Middle frontal gyrus (tissue), 1 donor: Measurements from ENCODE around the gene KCNH2.
"Not testable (repeated sequence)": the region's sequence is repeated elsewhere in the genome, so short reads cannot be mapped to it uniquely, and the experiment has no call there.

ENCODE experiments used
- DNase-seq: peaks from one replicate; pipeline ENCODE4 v3.0.0-alpha.2; 2015; ENCODE audit warnings: low spot score; ENCODE audit errors: extremely low spot score

KCNH2 gene

DNA sequence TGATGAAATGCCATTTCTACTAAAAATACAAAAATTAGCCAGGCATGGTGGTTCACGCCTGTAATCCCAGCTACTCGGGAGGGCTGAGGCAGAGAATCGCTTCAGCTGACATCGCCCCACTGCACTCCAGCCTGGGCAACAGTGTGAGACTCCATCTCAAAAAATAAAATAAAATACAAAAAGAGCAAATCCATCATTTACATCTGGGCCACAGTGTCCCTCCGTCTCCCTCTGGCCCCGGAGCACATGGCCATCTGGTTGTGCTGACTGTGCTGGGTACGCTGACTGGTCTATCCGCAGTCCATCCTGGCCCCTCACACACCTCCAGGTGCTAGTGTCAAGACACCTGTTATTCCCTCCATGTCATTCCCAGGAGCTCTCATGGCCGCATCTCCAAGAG lies 42.1 kb downstream of the KCNH2 start:
- DNase-seq: no peak

DNA sequence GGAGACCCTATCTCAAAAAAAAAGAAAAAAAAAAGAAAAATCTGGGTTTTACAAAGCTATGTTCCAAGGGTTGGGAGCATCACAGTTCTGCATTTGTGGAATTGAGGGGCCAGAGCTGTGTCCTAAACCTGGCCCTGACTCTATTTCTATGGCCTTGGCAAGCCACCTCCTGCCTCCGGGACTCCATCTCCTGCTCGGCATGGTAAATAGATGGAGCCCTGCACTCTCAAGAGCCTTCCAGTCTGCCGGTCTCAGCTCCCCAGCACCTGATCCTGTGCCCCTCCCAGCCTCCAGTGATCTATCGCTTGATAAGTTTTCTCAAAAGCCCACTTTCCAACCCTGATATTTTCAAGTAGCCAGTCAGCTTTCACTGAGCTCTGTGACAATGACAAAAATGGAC lies 43.0 kb downstream of the KCNH2 start:
- DNase-seq: no peak

DNA sequence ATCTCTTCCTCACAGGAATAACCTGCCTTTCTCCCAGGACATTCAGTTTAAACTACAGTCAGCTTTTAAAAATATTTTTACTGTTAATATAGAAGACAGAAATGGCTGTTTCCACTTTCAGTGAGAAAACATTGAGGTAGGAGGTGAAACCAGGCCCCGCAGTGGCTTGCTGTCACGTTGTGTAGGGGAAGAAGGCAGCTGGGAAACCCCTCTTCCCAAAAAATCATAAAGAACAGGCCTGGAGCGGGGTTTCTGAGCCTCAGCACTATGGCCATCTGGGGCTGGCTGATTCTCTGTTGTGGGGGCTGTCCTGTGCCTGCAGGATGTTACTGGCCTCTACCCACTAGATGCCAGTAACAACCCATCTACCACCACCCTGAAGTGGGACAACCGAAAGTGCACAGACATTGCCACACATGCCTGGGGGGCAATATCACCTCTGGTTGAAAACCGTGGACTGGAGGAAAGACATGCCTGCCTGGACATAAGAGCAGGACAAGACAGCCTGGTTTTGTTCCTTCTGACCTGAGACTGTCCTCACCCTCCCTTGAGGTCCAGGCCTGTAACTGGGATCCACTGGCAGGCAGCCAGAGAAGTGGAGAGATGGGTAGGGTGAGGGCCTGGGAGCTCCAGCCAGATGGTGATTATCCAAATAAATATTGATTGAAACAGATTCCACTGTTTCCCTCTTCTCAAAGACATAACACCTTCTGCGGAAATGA lies 43.9 kb downstream of the KCNH2 start:
- no peak for DNase-seq

DNA sequence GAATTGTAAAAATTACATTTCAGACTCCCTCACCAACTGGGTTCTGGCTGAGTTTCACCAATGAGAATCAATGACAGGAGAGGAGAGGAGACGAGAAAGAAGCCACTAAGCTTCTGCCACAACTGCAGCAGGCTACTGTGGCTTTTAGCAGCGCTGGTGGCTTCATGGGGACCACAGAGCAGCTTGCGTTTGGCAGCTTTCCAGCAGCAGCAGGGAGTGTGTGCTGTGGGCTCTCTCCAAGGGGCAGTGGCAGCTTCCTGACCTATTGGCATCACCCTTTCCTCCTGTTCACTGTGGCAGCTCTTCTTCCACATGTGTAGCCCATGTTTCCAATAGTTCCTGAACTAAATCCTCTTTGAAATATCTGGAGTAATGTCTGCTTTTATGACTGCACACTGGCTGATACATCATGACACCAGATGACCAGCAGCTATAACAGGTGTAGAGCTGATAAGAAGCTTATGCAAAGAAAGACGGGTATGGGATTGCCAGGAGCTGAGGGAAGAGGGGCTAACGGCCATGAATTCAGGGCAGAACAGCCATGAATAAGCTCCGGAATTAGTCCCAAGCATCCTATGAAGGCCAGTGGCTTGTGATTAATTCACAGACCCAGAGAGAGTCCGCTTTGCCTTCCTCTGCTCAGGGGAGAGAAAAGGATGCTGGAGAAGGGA lies 46.8 kb downstream of the KCNH2 start:
- DNase-seq: no peak

DNA sequence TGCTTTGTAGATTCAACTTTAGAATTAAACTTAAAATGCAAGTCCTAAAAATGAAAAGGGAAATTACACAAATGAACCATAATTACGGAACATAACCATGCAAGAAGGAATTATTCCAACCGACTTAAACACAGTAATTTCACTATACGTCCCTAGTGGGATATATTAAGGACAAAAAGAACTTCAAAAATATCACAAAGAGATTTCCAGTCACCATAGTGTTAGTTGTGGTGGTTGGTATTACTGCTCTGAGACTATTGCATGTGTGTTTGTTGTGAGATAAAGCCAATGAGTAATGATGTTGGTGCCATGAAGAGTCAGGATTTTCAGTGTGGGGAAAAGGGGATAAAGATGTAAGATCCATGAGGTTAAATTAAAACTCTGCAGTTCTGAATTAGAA lies 49.6 kb downstream of the KCNH2 start:
- no peak for DNase-seq

DNA sequence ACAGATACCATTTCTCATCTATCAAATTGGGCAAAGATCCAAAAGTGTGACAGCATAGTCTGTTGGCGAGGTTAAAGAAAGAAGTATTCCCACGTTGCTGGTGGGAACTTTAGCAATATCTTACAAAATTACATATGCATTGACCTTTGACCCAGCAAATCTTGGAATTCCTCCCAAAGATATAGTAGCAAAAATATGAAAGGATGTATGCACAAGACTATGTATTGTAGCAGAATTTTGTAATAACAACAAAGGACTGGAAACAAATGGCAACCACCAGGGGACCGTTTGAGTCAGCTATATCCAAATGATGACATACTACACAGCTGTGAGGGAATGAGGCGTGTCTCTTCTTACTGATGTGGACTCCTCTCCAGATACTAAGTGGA lies 50.2 kb downstream of the KCNH2 start:
- DNase-seq: no peak

DNA sequence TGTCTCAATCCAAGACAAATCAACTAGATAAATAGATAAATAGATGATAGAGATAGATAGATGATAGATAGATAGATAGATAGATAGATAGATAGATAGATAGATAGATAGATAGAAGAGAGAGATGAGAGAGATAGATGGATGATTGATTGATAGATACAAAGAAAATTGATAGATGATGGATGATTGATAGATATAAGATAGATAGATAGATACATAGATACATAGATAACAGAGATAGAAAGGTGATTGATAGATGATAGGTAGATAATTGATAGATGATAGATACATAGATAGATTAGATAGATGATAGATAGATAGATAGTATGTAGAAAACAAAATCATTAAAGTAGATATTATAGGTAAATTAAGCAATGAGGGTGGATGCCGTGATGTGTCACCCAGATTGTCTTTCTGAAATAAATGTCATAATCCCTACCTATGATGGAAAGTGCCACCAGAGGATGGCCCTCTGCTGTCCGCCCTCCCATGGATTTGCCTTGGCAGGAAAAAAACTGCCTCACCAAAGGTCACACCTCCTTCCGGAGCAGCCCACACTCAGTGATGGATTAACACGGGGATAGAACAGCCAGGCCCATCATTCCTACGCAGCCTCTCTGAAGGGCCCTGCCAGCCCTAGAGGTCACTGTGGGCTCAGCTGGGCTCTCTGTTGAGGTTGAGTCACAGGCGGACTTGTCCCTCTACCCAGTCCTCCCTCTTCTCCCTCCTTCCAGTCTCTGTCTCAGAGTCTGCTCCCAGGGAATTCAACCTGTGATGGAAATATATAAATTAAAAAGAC lies 50.8 kb downstream of the KCNH2 start:
- DNase-seq: no peak

DNA sequence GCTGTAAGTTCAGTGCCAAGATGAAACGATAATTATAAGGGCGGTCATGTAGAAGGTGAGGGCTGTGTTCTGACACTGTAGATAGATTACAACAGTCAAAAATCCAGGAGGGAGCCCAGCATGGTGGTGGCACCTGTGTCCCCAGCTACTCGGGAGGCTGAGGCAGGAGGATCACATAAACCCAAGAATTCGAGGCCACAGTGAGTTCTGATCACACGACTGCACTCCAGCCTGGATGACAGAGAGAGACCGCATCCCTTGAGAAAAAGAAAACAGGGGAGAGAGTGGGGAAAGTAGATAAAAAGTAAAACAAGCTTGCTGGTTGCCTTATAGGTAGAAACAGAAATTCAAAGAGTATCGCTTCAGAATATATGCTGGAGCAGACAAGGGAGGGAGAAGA lies 52.1 kb downstream of the KCNH2 start:
- DNase-seq: no peak

DNA sequence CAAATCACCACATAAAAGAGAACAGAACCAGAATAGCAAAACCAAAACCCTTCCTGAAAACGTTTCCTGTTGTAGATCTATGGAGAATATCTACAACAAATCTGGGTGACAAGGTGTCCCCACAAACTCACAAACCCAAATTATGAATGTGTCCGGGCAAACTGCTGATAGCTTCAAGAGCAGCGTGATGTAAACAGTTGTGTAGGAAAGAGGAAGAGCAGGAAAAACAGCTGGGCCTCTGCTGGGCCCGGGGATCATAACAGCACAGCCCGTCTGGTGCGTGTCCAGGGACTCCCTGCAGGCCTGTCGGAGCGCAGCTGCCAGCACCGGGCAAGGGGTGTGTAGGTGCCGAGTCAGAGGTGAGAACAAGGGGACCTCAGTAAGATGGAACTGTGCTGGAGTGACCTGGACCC lies 53.7 kb downstream of the KCNH2 start:
- no peak for DNase-seq

DNA sequence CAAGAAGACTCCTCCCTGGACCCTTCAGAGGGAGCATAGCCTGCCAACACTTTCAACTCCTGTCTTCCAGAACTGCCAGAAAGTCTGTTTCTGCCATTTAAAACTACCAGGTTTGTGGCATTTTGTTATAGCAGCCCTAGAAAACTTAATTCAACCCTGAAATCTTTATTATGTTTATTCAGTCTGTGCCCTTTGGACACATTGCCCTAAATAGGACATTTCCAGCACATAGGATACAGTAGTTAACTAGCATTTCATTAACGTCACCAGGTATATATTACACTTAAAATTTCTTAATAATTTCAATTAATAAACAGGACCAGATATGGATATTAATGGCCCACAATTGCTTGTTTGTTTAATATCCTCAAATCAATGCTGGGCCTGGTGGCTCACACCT lies 54.3 kb downstream of the KCNH2 start:
- no peak for DNase-seq

DNA sequence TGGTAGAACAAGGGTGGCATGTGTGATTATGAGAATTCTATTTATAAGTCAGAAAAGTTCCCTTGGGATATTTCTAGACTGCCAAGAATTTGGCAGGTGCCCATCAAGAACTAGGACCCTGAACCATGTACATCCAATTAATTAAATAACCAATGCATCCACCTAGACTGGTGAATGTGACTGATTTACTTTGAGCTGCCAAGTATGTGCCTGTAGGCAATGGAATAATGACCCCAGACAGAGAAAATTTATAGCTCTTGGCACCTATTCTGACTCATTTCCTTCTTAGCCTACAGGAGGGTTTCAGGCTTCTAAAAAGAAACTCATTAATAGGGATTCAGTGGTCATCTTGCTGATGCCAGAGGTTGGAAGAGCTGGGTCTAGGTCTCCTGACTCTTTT lies 54.9 kb downstream of the KCNH2 start:
- DNase-seq: no peak

DNA sequence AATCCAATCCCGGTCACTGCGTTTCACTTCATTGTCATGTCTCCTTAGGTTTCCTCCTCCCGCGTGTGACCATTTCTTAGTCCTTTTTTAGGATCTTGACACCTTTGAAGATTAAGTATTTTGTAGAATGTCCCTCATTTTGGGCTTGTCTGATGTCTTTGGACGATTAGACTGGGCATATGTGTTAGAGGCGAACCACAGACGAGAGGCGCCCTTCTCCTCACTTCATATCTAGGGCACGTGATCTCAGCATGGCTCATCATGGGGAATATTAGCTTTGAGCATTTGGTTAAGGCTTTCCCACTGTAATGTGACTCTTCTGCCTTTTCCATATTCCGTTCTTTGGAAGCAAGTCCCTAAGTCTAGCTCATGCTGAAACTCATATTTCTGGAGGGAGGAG lies 59.0 kb downstream of the KCNH2 start:
- no peak for DNase-seq

DNA sequence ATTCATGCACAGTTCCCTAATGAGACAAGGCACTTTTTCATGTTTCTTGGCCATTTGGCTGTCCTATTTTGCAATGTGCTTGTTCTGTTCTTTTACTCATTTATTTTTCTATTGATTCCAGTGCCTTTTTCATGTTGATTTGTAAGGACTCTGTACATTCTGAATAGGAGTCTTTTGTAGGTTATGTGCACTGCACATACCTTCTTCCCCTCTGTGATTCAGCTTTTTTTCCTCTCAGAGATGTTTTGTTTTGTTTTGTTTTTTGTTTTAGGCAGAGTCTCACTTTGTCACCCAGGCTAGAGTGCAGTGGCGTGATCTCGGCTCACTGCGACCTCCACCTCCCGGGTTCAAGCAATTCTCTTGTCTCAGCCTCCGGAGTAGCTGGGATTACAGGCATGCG lies 59.7 kb downstream of the KCNH2 start:
- DNase-seq: no peak

DNA sequence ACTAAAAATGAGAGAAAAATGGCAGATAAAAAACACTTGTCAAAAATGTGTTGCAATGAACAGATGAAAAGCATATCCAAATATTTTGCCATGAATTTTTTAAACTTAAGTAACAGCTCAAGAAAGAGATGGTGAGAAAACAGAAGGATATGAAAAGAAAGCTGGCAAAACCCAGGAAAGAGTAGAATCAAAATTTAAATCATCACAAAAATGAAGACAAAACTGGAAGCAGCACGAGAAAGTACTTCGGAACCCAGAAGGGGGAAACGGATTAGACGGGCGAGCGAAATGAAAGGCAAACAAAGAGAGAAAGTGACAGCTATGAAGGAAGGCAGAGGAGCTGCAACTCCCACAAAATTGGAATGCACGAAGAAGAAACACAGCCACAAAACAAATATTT lies 60.2 kb downstream of the KCNH2 start:
- no peak for DNase-seq

DNA sequence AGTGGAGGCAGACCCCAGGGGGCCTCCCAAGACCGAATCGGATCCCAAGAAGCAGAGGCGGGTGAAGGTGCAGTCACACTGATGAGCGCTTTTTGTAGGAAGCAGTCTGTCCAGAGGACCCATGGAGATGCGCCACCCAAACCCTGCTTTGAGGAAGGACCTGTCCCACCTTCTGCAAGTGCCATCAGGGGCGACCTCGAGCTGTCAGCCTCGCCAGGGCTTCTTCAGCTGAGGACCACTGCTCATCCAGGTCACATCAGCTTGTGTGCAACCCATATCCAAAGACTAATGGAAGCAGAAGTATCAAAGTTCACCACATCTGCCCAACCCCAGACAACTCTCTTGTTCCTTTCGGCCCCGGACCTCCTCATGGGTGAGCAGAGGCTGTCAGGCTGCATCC lies 61.5 kb downstream of the KCNH2 start:
- DNase-seq: no peak

DNA sequence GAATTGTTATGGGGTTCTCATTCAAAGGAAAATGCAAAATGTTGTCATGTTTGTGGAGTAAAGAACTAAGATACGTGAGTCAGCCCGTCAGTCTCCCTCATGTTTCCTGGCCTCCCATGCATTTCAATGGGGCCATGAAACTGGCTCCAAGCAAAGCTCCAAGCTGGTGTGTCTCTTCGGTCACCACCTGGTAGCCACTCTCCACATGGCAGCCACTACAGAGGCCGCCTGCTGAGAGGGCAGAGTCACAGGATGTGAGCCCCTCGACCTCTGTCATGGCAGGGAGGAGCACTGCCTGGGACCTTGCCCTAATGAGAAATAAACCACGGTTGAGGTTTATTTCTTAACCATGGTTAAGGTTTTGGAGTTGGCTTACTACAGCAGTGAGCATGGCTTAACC lies 63.2 kb downstream of the KCNH2 start:
- no peak for DNase-seq

DNA sequence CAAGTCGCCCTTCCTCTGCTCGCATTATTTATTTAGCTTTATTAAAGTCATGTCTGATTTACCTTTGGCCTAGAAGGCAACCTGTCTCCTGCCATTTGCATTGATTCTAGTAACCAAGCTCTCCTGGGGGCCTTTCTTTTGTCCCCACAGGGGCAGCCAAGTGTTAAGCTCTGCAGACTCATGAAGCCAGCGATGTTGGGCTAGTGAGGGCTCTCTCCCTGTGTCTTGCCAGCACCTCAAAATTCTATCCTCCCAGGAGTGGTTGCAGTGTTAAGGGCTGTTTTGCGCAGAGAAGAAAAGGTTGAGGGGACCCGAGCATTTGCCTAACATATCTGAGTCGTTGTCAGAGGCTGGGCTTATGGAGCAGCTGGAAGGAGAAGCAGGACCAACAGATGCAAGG lies 63.9 kb downstream of the KCNH2 start:
- DNase-seq: no peak

DNA sequence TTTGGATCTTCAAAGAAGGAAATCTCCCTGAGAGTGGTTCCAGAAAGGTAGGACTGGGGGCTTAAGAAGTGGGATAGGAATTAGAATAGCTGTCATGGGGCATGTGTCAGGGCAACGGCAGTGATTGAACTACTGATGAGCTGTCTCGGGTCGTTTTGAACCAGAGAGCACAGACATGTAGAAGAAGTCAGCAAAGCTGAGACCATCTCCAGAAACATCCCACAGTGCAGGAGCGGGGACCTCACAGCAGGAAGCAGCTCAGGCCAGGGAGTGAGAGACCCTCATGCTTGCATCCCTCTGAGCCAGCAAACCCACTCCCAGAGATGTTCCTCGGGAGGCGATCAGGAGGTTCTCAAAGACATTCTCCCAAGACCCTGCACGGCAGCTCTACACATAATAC lies 65.7 kb downstream of the KCNH2 start:
- no peak for DNase-seq

DNA sequence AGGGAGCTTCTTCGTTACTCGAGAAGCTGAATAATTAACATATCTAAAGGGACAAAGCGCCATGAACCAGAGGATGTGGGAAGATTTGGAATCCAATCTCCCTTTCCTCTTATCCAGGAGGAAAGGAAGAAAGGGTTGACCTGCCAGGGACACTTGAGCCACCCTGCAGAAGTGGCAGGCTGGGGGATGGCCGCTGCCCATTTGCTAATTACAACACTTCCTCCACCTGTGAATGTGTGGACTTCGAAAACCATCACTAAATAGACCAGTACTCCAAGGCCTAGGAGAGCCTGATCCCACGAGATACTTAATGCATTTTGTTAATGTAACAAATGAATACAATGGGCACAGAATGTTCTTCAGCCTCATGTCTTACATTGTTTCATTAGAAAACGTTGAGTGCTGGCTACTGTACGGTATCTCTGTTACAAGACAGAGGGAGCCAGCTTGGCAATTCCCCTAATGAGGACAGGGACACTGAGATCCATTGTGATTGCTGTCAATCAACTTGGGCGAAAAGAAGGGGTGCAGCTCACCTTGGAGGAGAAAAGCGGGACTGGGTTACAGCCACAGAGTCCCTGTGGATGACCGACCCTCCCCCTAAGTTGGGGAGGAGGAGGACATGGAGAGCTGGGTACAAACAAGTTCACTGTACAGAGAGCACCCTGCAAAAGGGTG lies 66.4 kb downstream of the KCNH2 start:
- DNase-seq: no peak

DNA sequence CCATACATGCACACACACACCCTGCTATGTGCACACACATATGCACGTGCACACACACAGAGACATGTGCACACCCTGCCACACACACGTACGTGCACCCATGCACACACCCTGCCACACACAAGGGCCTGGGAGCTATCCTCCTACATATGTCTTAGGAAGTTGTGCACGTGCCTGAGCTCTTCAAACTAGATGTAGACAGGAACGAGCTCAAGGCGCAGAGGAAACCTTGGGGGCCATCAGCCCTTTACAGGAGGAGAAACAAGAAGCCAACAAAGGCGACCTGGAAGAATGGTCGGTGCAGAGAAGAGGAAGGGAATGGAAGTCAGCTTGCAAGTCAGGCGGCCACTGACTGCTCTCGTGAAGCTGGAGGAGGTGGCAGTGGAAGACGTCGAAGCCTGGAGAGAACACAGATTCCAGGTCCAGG lies 67.1 kb downstream of the KCNH2 start:
- DNase-seq: no peak

DNA sequence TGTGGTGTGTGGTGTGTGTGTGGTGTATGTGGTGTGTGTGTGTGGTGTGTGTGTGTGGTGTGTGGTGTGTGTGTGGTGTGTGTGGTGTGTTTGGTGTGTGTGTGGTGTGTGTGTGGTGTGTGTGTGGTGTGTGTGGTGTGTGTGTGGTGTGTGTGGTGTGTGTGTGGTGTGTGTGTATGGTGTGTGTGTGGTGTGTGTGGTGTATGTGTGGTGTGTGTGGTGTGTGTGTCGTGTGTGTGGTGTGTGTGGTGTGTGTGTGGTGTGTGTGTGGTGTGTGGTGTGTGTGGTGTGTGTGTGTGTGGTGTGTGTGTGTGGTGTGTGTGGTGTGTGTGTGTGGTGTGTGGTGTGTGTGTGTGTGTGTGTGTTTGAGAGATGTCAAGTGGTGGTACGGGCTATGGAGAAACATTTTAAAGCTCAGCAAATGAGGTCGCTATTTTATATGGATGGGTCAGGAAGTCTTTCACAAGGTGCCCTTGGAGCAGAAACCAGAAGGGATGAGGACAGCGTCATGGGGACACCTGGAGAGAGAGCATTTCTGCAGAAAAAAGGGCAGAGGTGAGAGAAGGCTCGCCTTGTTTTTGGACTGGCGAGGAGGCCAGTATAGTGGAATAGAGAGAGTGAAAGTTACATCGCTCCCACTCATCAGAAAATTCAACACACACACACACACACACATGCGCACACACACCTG lies 67.7 kb downstream of the KCNH2 start:
- not testable (repeated sequence) for DNase-seq
